ENCODE results near the gene FBLN5. TPM values are rescaled to one million over a fixed set of nuclear protein-coding genes. Genes with fewer than 3 reads are reported as not detected.
A peak's percentile ranks its signal among the peaks of the same experiment; 100 is the strongest.
"Not testable (repeated sequence)": the region's sequence is repeated elsewhere in the genome, so short reads cannot be mapped to it uniquely, and the experiment has no call there.

Gene FBLN5
- total RNA-seq, 4 donors from 2014 or later, result 77.7 to 186 (median 127) TPM

- Histone ChIP-seq H3K4me3 (no peak overlapping the region), H3K36me3 (no peaks in the 10 kb centered on the region), H3K27ac (peak overlapping the region in 3 of 4 donors; percentile 61 to 66 (median 63)), H3K9me3 (no peaks in the 10 kb centered on the region), H3K27me3 (no peaks in the 10 kb centered on the region), H3K4me1 (peaks cover 0 to 44% (median 6%) of the 10 kb centered on the region in 3 donors)
- no peak for TF ChIP-seq POLR2AphosphoS5 (IDR thresholded peaks at IDR 0.05)
- TF ChIP-seq EP300 (IDR thresholded peaks at IDR 0.05), result no peak
- TF ChIP-seq CTCF (IDR thresholded peaks at IDR 0.05), result no peak
- TF ChIP-seq POLR2A (IDR thresholded peaks at IDR 0.05), result no peak
- 79 to 84% methylated on average over 4 to 5 of the region's 5 CpGs for WGBS, 2 donors (ENCODE audit: low coverage in 1 of 2)
- ATAC-seq, result no peak
These were observed 49.1 kb downstream of the FBLN5 start for GRCh38 chr14:91898372-91898771.

- ATAC-seq, H3K9me3 ChIP-seq, H3K27me3 ChIP-seq, H3K36me3 ChIP-seq, H3K4me3 ChIP-seq: not testable (repeated sequence)
- WGBS, 2 donors (ENCODE audit: low coverage in 1 of 2), result 95 to 100% methylated on average over 3 of the region's 5 CpGs
- Histone ChIP-seq H3K27ac (peak overlapping the region in 3 of 4 donors; percentile 61 to 66 (median 63)), H3K4me1 (peaks cover 0 to 44% (median 6%) of the 10 kb centered on the region in 3 donors)
These were observed 49.8 kb downstream of the FBLN5 start for GRCh38 chr14:91897716-91898115.

- Histone ChIP-seq H3K4me3 (no peak overlapping the region), H3K27me3 (no peaks in the 10 kb centered on the region), H3K36me3 (no peaks in the 10 kb centered on the region), H3K9me3 (no peaks in the 10 kb centered on the region), H3K27ac (peak overlapping the region in 3 of 4 donors; percentile 61 to 66 (median 63)), H3K4me1 (peaks cover 0 to 48% (median 6%) of the 10 kb centered on the region in 3 donors)
- TF ChIP-seq POLR2AphosphoS5 (IDR thresholded peaks at IDR 0.05), result peak; percentile 90
- no peak for TF ChIP-seq EP300 (IDR thresholded peaks at IDR 0.05)
- WGBS, 2 donors (ENCODE audit: low coverage in 1 of 2), result 28% methylated on average over 4 to 5 of the region's 10 CpGs
- peak; percentile 66 for ATAC-seq
These were observed 50.3 kb downstream of the FBLN5 start for GRCh38 chr14:91897106-91897701.

- Histone ChIP-seq H3K9me3 (no peaks in the 10 kb centered on the region), H3K4me3 (no peak overlapping the region), H3K27ac (peak overlapping the region in 3 of 4 donors; percentile 61 to 66 (median 63)), H3K27me3 (no peaks in the 10 kb centered on the region), H3K4me1 (peaks cover 0 to 54% (median 11%) of the 10 kb centered on the region in 3 donors), H3K36me3 (no peaks in the 10 kb centered on the region)
- 82% methylated on average over 2 of the region's 4 CpGs; no CpG with 5 or more reads in 1 of the 2 donors for WGBS, 2 donors (ENCODE audit: low coverage in 1 of 2)
- TF ChIP-seq EP300 (IDR thresholded peaks at IDR 0.05) (no peak), CTCF (IDR thresholded peaks at IDR 0.05) (no peak), POLR2AphosphoS5 (IDR thresholded peaks at IDR 0.05) (no peak), POLR2A (IDR thresholded peaks at IDR 0.05) (no peak)
- no peak for ATAC-seq
These were observed 51.1 kb downstream of the FBLN5 start for GRCh38 chr14:91896419-91896818.

- Histone ChIP-seq H3K27me3 (no peaks in the 10 kb centered on the region), H3K27ac (peak overlapping the region in 2 of 4 donors; percentile 32 to 45), H3K9me3 (no peaks in the 10 kb centered on the region), H3K4me1 (peaks cover 0 to 60% (median 25%) of the 10 kb centered on the region in 3 donors), H3K36me3 (no peaks in the 10 kb centered on the region), H3K4me3 (no peak overlapping the region)
- no peak for ATAC-seq
- TF ChIP-seq CTCF (IDR thresholded peaks at IDR 0.05), result no peak
- TF ChIP-seq POLR2A (IDR thresholded peaks at IDR 0.05), result no peak
- no peak for TF ChIP-seq POLR2AphosphoS5 (IDR thresholded peaks at IDR 0.05)
- TF ChIP-seq EP300 (IDR thresholded peaks at IDR 0.05), result no peak
- 65 to 73% methylated on average over 3 to 4 of the region's 4 CpGs for WGBS, 2 donors (ENCODE audit: low coverage in 1 of 2)
These were observed 53.8 kb downstream of the FBLN5 start for GRCh38 chr14:91893669-91894068.

- H3K36me3 ChIP-seq, result no peaks in the 10 kb centered on the region
- H3K27me3 ChIP-seq, result no peaks in the 10 kb centered on the region
- no peak for TF ChIP-seq POLR2A (IDR thresholded peaks at IDR 0.05)
- peak in 2 of 4 experiments; percentile 11 to 17 for TF ChIP-seq CTCF (IDR thresholded peaks at IDR 0.05)
- 44 to 47% methylated on average over 6 to 7 of the region's 7 CpGs for WGBS, 2 donors (ENCODE audit: low coverage in 1 of 2)
- H3K4me1 ChIP-seq, result peaks cover 0 to 55% (median 25%) of the 10 kb centered on the region in 3 donors
- ATAC-seq, result no peak
- H3K4me3 ChIP-seq, result no peak overlapping the region
- peak overlapping the region in 2 of 4 donors; percentile 49 to 59 for H3K27ac ChIP-seq
- no peaks in the 10 kb centered on the region for H3K9me3 ChIP-seq
These were observed 54.5 kb downstream of the FBLN5 start for GRCh38 chr14:91893007-91893406.
